HG02623 (cell line): ENCODE results near the gene SALL3.

Source experiments
- ATAC-seq: cut with Tn5 transposase; IDR thresholded peaks from one replicate; pipeline ENCODE4 v1.9.1; 2021; ENCODE audit warnings: moderate library complexity; ENCODE audit not compliant: unreplicated experiment

The SALL3 gene

GRCh38 chr18:79000997-79001396 is 21.4 kb downstream of the SALL3 start:
- ATAC-seq: no peak

GRCh38 chr18:79005653-79006052 is 26.0 kb downstream of the SALL3 start:
- no peak for ATAC-seq

GRCh38 chr18:79006106-79006795 is 26.6 kb downstream of the SALL3 start:
- ATAC-seq: no peak

- ATAC-seq: no peak
These were observed 27.8 kb downstream of the SALL3 start for GRCh38 chr18:79007440-79007839.

- ATAC-seq: no peak
These were observed 28.8 kb downstream of the SALL3 start for GRCh38 chr18:79008356-79008940.

GRCh38 chr18:79010802-79011201 is 31.2 kb downstream of the SALL3 start:
- ATAC-seq: no peak

GRCh38 chr18:79011300-79011870 is 31.8 kb downstream of the SALL3 start:
- no peak for ATAC-seq

- ATAC-seq: no peak
These were observed 34.3 kb downstream of the SALL3 start for GRCh38 chr18:79013869-79014268.

- no peak for ATAC-seq
These were observed 39.3 kb downstream of the SALL3 start for GRCh38 chr18:79018911-79019310.

GRCh38 chr18:79019881-79020280 is 40.3 kb downstream of the SALL3 start:
- no peak for ATAC-seq

- no peak for ATAC-seq
These were observed 43.0 kb downstream of the SALL3 start for GRCh38 chr18:79022603-79023002.

- ATAC-seq: no peak
These were observed 46.9 kb downstream of the SALL3 start for GRCh38 chr18:79026491-79026890.

GRCh38 chr18:79030680-79031079 is 51.1 kb downstream of the SALL3 start:
- no peak for ATAC-seq

GRCh38 chr18:79042276-79042675 is 62.7 kb downstream of the SALL3 start:
- ATAC-seq: no peak

- no peak for ATAC-seq
These were observed 63.7 kb downstream of the SALL3 start for GRCh38 chr18:79043288-79043687.

GRCh38 chr18:79046522-79046921 is 66.9 kb downstream of the SALL3 start:
- ATAC-seq: no peak

- ATAC-seq: no peak
These were observed 68.1 kb downstream of the SALL3 start for GRCh38 chr18:79047556-79048244.

- no peak for ATAC-seq
These were observed 68.6 kb downstream of the SALL3 start for GRCh38 chr18:79048245-79048632.

- ATAC-seq: no peak
These were observed 69.9 kb downstream of the SALL3 start for GRCh38 chr18:79049506-79049905.
